Transverse colon (tissue), 4 donors: ENCODE data around the gene DNAL4. TPM values are rescaled to one million over a fixed set of nuclear protein-coding genes. Genes with fewer than 3 reads are reported as not detected.
A peak's percentile ranks its signal among the peaks of the same experiment; 100 is the strongest.

Experiments used
- DNase-seq: peaks from one replicate; pipeline ENCODE4 v3.0.0-alpha.2; 2019
- H3K27ac ChIP-seq, 4 donors: fragments of 200-600 bp; sonication (generic); 2 replicates each; pipeline ENCODE4 v1.5.1; 2016 to 2018; ENCODE audit warnings: inconsistent platforms in 4 of 4
- H3K27me3 ChIP-seq: fragments of 200-600 bp; sonication (generic); 2 replicates; pipeline ENCODE4 v1.5.1; 2017; ENCODE audit warnings: inconsistent platforms
- H3K36me3 ChIP-seq, 4 donors: fragments of 200-600 bp; sonication (generic); 2 replicates each; pipeline ENCODE4 v1.5.1; 2017 to 2019; ENCODE audit warnings: inconsistent platforms in 4 of 4
- H3K4me1 ChIP-seq, 4 donors: fragments of 200-600 bp; sonication (generic); 2 replicates each; pipeline ENCODE4 v1.5.1; 2017 to 2020; ENCODE audit warnings: inconsistent platforms in 4 of 4
- H3K4me3 ChIP-seq, 4 donors: fragments of 200-600 bp; sonication (generic); 1 replicate in 1 of 4; 2 replicates in 3 of 4; pipeline versions ENCODE4 v1.5.1 to v1.6.1; 2017 to 2019; ENCODE audit warnings: inconsistent platforms in 4 of 4
- H3K9me3 ChIP-seq, 2 donors: fragments of 200-600 bp; sonication (generic); 2 replicates each; pipeline ENCODE4 v1.5.1; 2017 to 2019; ENCODE audit warnings: inconsistent platforms in 2 of 2
- CTCF ChIP-seq, 5 experiments: fragments of 200-600 bp in 3 of 5; fragments of 450-650 bp in 2 of 5; sonication (generic) in 3 of 5; IDR thresholded peaks; 1 replicate in 2 of 5; 2 replicates in 3 of 5; pipeline ENCODE4 v1.5.1; 2016 to 2017; ENCODE audit warnings: antibody characterized with exemption in 5 of 5, inconsistent platforms in 3 of 5, mild to moderate bottlenecking in 2 of 5, moderate library complexity in 1 of 5
- EP300 ChIP-seq: sonication (generic); formaldehyde crosslinking; IDR thresholded peaks from one replicate; pipeline ENCODE4 v1.6.1; 2017; ENCODE audit warnings: antibody characterized with exemption, low read depth
- POLR2A ChIP-seq: fragments of 450-650 bp; IDR thresholded peaks from one replicate; pipeline ENCODE4 v1.6.1; 2016; ENCODE audit warnings: antibody characterized with exemption, mild to moderate bottlenecking, moderate library complexity
- POLR2AphosphoS5 ChIP-seq, 3 donors: sonication (generic); formaldehyde crosslinking; IDR thresholded peaks; one replicate each; pipeline ENCODE4 v1.6.1; 2016; ENCODE audit warnings: antibody characterized with exemption in 3 of 3
- WGBS, 2 donors: methylation state at CpG; one replicate each; pipeline ENCODE4 v1.1.5; 2018; ENCODE audit warnings: low coverage in 1 of 2; 5-methylcytosine and 5-hydroxymethylcytosine counted together
- in situ Hi-C, 4 donors: fragments of 200-750 bp; cut with MboI; loops; one replicate each; pipeline versions ENCODE4 v1.15.0 to v1.15.1; 2017; ENCODE audit warnings: low sequenced_read_pairs in 3 of 4, low pct_ligation_motif_present in 1 of 4, low pct_unique_long_range_greater_than_20kb in 1 of 4
- intact Hi-C: fragments of 100-400 bp; cut with DNase I; formaldehyde crosslinking; loops from one replicate; pipeline ENCODE4 v1.15.1; 2023; ENCODE audit warnings: low total_unique reads
- total RNA-seq, 4 donors: library from RNA; depleted of rRNA; stranded (reverse); fragments of >200 nt; gene quantifications; one replicate each; pipeline ENCODE4 v1.1.0, GENCODE V29; 2016

The DNAL4 gene
- total RNA-seq, 4 donors from 2014 or later = 13.8 to 39.0 (median 19.3) TPM

- no peak overlapping the region for H3K4me3 ChIP-seq
- no peak overlapping the region for H3K27ac ChIP-seq
- H3K36me3 ChIP-seq = no peaks in the 10 kb centered on the region
- WGBS, 2 donors = 85 to 96% methylated on average over 4 to 16 of the region's 16 CpGs
- H3K27me3 ChIP-seq = no peaks in the 10 kb centered on the region
- no peak for TF ChIP-seq POLR2AphosphoS5 (IDR thresholded peaks at IDR 0.05)
- TF ChIP-seq POLR2A = no peak
- TF ChIP-seq CTCF (IDR thresholded peaks at IDR 0.05) = no peak
- TF ChIP-seq EP300 = no peak
- in situ Hi-C loops = no loop called here
- intact Hi-C loops = no loop called here
- no peak for DNase-seq
- H3K4me1 ChIP-seq = no peaks in the 10 kb centered on the region
- H3K9me3 ChIP-seq = no peaks in the 10 kb centered on the region
These were observed 32.4 kb upstream of the DNAL4 start for GRCh38 chr22:38826386-38826785.

- Histone ChIP-seq H3K9me3 (no peaks in the 10 kb centered on the region), H3K4me3 (no peak overlapping the region), H3K4me1 (no peaks in the 10 kb centered on the region), H3K36me3 (no peaks in the 10 kb centered on the region), H3K27me3 (no peaks in the 10 kb centered on the region), H3K27ac (no peak overlapping the region)
- whole genome bisulfite sequencing, 2 donors = 0 to 7% methylated on average over 2 to 4 of the region's 4 CpGs
- DNase-seq = peak; percentile 31
- in situ Hi-C loops = no loop called here
- no peak for TF ChIP-seq EP300
- TF ChIP-seq CTCF (IDR thresholded peaks at IDR 0.05) = peak in 3 of 5 experiments; percentile 9 to 19 (median 18)
- TF ChIP-seq POLR2A = no peak
- TF ChIP-seq POLR2AphosphoS5 (IDR thresholded peaks at IDR 0.05) = no peak
- intact Hi-C loops = no loop called here
These were observed 30.6 kb upstream of the DNAL4 start for GRCh38 chr22:38824585-38824984.

- intact Hi-C loops = no loop called here
- WGBS, 2 donors = 80% methylated on average over 2 of the region's 2 CpGs; no CpG with 5 or more reads in 1 of the 2 donors
These were observed 29.7 kb upstream of the DNAL4 start for GRCh38 chr22:38823637-38824036.

GRCh38 chr22:38823076-38823475 lies 29.1 kb upstream of the DNAL4 start:
- TF ChIP-seq CTCF (IDR thresholded peaks at IDR 0.05) = no peak
- TF ChIP-seq EP300 = no peak
- TF ChIP-seq POLR2AphosphoS5 (IDR thresholded peaks at IDR 0.05) = no peak
- no peak for TF ChIP-seq POLR2A
- in situ Hi-C loops (no loop called here), intact Hi-C loops (no loop called here)
- H3K4me1 ChIP-seq = no peaks in the 10 kb centered on the region
- no peak for DNase-seq
- no peaks in the 10 kb centered on the region for H3K36me3 ChIP-seq
- no peak overlapping the region for H3K27ac ChIP-seq
- WGBS, 2 donors = 83% methylated on average over 4 of the region's 4 CpGs; no CpG with 5 or more reads in 1 of the 2 donors
- H3K4me3 ChIP-seq = no peak overlapping the region
- no peaks in the 10 kb centered on the region for H3K27me3 ChIP-seq
- no peaks in the 10 kb centered on the region for H3K9me3 ChIP-seq

More at GRCh38 chr22:38823637-38824036, 29.7 kb upstream of the DNAL4 start:
- Histone ChIP-seq H3K27me3 (no peaks in the 10 kb centered on the region), H3K4me3 (no peak overlapping the region), H3K9me3 (no peaks in the 10 kb centered on the region), H3K27ac (no peak overlapping the region), H3K4me1 (no peaks in the 10 kb centered on the region), H3K36me3 (no peaks in the 10 kb centered on the region)
- in situ Hi-C loops = no loop called here
- no peak for TF ChIP-seq POLR2AphosphoS5 (IDR thresholded peaks at IDR 0.05)
- TF ChIP-seq CTCF (IDR thresholded peaks at IDR 0.05) = no peak
- no peak for TF ChIP-seq EP300
- no peak for TF ChIP-seq POLR2A
- DNase-seq = no peak
